Upper lobe of right lung (tissue), 1 donor: ENCODE data around the gene HEXIM2. TPM values are rescaled to one million over a fixed set of nuclear protein-coding genes. Genes with fewer than 3 reads are reported as not detected.
A peak's percentile ranks its signal among the peaks of the same experiment; 100 is the strongest.
"Not testable (repeated sequence)": the region's sequence is repeated elsewhere in the genome, so short reads cannot be mapped to it uniquely, and the experiment has no call there.

ENCODE experiments used
- ATAC-seq: fragments of 200-7000 bp; cut with Tn5 transposase; one replicate; pipeline ENCODE4 v1.9.1; 2020; ENCODE audit warnings: mild to moderate bottlenecking, moderate library complexity
- DNase-seq: peaks from one replicate; pipeline ENCODE4 v3.0.0-alpha.2; 2020
- H3K27ac ChIP-seq: fragments of 200-600 bp; one replicate; pipeline ENCODE4 v1.8.0; 2022
- H3K27me3 ChIP-seq: fragments of 200-600 bp; one replicate; pipeline ENCODE4 v1.8.0; 2022; ENCODE audit warnings: mild to moderate bottlenecking
- H3K36me3 ChIP-seq: fragments of 200-600 bp; one replicate; pipeline ENCODE4 v1.8.0; 2022
- H3K4me1 ChIP-seq: fragments of 200-600 bp; one replicate; pipeline ENCODE4 v1.8.0; 2022
- H3K4me3 ChIP-seq: fragments of 200-600 bp; one replicate; pipeline ENCODE4 v1.8.0; 2022; ENCODE audit warnings: mild to moderate bottlenecking
- H3K9me3 ChIP-seq: fragments of 200-600 bp; one replicate; pipeline ENCODE4 v1.8.0; 2022
- intact Hi-C: fragments of 100-400 bp; cut with DNase I; formaldehyde crosslinking; loops from one replicate; pipeline ENCODE4 v1.11.0; 2022
- total RNA-seq: library from RNA; stranded (reverse); fragmentation: NEBNext Ultra II Directional; extraction: Animal tissue kit (Norgen Biotek cat#: 25700); gene quantifications from one replicate; pipeline ENCODE4 v1.2.1, GENCODE V29; 2021
- TF ChIP-seq, protein P1 (sequence below): fragments of 200-600 bp; IDR thresholded peaks from one replicate; pipeline ENCODE4 v1.8.0; 2022; ENCODE audit warnings: antibody characterized with exemption
- donor health status: DM: no; HTN: yes; CAD: no; lungs with severe emphysema.

The HEXIM2 gene
- total RNA-seq, 1 donor from 2014 or later = 5.7 TPM

DNA sequence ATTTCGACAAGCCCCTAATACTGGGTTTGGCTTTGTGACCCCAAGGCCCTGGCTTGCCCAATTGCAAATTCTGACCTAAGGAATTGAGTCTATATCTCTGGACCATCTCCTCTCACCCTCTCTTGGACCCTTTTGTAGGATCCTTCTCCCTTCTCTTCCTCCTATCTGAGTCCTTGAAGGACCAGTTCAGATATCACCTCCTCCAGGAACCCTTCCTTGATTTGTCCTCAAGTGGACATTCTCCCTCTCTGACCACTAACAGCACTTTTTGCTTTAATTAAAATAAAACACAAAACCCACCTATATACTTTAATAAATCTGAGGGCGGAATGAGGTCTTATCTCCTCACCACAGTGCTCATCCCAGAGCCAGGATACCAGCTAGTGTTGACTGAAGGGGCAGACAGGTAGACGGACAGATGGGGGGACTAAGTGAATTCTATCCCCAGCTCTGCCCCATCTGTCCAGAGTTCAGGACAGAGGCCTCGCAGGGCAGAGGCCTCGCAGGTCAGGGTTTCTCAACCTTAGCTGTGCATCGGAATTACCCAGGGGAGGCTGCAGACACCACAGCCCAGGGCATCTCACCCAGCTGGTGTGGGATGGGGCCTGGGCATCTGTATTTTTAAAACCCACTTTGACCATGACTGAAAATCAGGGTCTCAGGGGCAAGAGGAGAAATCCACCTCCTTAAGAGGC, 38.5 kb upstream of the HEXIM2 start:
- no peaks in the 10 kb centered on the region for H3K9me3 ChIP-seq
- DNase-seq (no peak), ATAC-seq (no peak)
- peak overlapping the region; percentile 30 for H3K27ac ChIP-seq
- no peaks in the 10 kb centered on the region for H3K36me3 ChIP-seq
- H3K27me3 ChIP-seq = no peaks in the 10 kb centered on the region
- H3K4me1 ChIP-seq = peaks cover 35% of the 10 kb centered on the region
- no peak overlapping the region for H3K4me3 ChIP-seq
- TF ChIP-seq, protein P1, sequence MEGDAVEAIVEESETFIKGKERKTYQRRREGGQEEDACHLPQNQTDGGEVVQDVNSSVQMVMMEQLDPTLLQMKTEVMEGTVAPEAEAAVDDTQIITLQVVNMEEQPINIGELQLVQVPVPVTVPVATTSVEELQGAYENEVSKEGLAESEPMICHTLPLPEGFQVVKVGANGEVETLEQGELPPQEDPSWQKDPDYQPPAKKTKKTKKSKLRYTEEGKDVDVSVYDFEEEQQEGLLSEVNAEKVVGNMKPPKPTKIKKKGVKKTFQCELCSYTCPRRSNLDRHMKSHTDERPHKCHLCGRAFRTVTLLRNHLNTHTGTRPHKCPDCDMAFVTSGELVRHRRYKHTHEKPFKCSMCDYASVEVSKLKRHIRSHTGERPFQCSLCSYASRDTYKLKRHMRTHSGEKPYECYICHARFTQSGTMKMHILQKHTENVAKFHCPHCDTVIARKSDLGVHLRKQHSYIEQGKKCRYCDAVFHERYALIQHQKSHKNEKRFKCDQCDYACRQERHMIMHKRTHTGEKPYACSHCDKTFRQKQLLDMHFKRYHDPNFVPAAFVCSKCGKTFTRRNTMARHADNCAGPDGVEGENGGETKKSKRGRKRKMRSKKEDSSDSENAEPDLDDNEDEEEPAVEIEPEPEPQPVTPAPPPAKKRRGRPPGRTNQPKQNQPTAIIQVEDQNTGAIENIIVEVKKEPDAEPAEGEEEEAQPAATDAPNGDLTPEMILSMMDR = no peak
- intact Hi-C loops = no loop called here

DNA sequence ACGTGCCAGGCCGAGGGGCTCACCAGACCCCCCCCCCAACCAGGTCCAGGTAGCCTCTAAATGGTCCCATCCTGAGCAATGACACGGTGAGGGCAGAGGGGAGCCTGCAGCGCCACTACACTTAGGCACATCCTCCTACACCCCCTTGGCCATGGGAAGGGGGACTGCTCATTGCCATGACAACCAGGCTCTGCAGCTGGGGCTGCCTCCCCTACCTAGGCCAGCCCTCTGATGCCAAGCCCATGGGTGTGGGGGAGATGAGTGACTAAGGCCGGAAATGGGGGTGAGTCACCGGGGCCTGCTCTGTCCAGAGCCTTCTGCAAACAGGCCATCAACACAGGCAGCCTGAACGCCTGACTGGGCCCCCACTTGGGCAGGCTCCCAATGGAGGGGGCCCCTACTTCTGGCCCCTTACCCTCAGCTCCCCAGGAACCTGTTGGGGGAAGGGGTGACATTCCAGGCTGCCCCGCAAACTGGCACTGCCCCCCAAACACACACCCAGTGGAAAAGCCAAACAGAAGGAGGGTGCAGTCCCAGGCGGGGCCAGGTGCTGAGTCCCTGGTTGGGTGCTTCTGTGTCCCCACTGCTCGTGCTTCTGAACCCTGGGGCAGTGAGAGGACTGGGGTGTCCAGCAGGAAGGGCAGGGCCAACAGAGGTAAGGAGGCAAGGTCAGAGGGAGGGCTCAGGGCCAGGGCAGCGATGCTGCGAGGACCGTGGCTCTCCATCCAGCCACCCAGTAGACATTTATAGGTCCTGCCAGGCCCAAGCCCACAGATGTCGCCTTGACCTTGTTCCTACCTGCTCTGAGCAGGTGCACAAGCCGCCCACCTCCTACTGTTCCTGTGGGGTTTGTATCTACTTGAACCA, 37.5 kb upstream of the HEXIM2 start:
- H3K9me3 ChIP-seq = no peaks in the 10 kb centered on the region
- peak overlapping the region; percentile 78 for H3K27ac ChIP-seq
- DNase-seq (no peak), ATAC-seq (peak; percentile 65)
- H3K27me3 ChIP-seq = no peaks in the 10 kb centered on the region
- intact Hi-C loops = no loop called here
- TF ChIP-seq, protein P1 = no peak
- peaks cover 44% of the 10 kb centered on the region for H3K4me1 ChIP-seq
- H3K36me3 ChIP-seq = no peaks in the 10 kb centered on the region
- H3K4me3 ChIP-seq = no peak overlapping the region

- H3K4me1 ChIP-seq = peaks cover 47% of the 10 kb centered on the region
- ATAC-seq, intact Hi-C loops, H3K9me3 ChIP-seq, H3K36me3 ChIP-seq, H3K4me3 ChIP-seq, H3K27me3 ChIP-seq, DNase-seq: not testable (repeated sequence)
- H3K27ac ChIP-seq = peak overlapping the region; percentile 78
Measured at GRCh38 chr17:45124797-45125122, 36.9 kb upstream of the HEXIM2 start.

DNA sequence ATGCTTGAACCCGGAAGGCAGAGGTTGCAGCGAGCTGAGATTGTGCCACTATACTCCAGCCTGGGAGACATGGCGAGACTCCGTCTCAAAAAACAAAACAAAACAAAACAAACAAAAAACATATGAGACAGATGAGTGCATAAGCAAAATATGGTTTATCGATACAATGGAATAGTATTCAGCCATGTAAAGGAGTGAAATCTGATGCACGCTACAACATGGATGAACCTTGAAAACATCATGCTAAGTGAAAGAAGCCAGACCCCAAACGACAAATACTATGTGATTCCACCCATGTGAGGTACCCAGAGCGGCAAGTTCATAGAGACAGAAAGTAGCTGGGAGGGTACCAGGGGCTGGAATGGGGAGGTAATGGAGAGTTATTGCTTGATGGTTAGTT, 36.2 kb upstream of the HEXIM2 start:
- H3K9me3 ChIP-seq = no peaks in the 10 kb centered on the region
- H3K27ac ChIP-seq = no peak overlapping the region
- DNase-seq (no peak), ATAC-seq (no peak)
- H3K27me3 ChIP-seq = no peaks in the 10 kb centered on the region
- H3K4me1 ChIP-seq = peaks cover 48% of the 10 kb centered on the region
- no peaks in the 10 kb centered on the region for H3K36me3 ChIP-seq
- H3K4me3 ChIP-seq = no peak overlapping the region
- TF ChIP-seq, protein P1 = no peak
- intact Hi-C loops = no loop called here

GRCh38 chr17:45127207-45127547, 34.5 kb upstream of the HEXIM2 start:
- H3K36me3 ChIP-seq = no peaks in the 10 kb centered on the region
- no peak overlapping the region for H3K4me3 ChIP-seq
- H3K27me3 ChIP-seq = no peaks in the 10 kb centered on the region
- TF ChIP-seq, protein P1 = no peak
- no peak for ATAC-seq
- no peak for DNase-seq
- peaks cover 56% of the 10 kb centered on the region for H3K4me1 ChIP-seq
- peak overlapping the region; percentile 60 for H3K27ac ChIP-seq
- intact Hi-C loops = no loop called here
- H3K9me3 ChIP-seq = no peaks in the 10 kb centered on the region

DNA sequence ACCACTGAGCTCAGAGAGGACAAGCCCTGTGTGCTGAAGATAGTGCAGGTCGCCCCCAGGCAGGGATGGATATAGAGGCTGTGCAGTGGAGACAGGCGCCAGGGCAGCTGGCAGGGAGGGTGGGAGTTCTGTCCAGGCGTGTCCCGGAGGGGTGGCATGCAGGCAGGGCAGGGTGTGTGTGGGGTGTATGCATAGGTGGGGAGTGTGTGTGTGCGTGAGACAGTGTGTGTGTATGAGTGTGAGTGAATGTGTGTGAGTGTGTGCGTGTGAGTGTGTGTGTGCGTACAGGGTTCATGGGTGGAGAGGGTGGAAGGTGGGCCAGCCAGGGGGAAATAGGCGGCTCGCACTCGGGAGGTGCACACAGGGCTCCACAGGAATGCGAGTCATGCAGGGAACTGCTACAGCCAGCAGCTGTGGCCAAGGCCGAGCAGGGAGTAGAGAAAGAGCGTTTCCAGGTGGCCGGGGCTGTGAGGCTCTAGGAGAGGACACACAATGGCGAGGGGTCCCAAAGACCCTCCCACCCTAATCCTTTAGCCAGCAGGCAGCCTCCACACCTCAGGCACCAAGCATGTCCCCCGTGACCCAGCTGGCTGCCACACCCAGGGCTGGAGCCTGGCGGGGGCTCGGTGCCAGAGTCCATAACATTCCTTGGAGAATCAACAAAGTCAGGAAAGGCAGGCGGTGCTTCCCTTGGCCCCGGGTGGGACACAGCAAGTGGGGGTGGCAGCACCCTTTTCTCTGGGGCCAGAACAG, 34.0 kb upstream of the HEXIM2 start:
- ATAC-seq = peak; percentile 14
- Histone ChIP-seq H3K4me3 (no peak overlapping the region), H3K36me3 (no peaks in the 10 kb centered on the region), H3K4me1 (peaks cover 55% of the 10 kb centered on the region), H3K9me3 (no peaks in the 10 kb centered on the region), H3K27me3 (no peaks in the 10 kb centered on the region), H3K27ac (peak overlapping the region; percentile 78)
- intact Hi-C loops = no loop called here
- TF ChIP-seq, protein P1 = no peak
- no peak for DNase-seq
